DND-41 (cell line): ENCODE data around the gene PACS1.

Experiments
- EZH2 ChIP-seq: IDR thresholded peaks from 3 replicates; pipeline ENCODE4 v1.6.1; 2012; ENCODE audit warnings: borderline replicate concordance, low read depth, mild to moderate bottlenecking, moderate library complexity, low read length, inconsistent platforms; ENCODE audit not compliant: severe bottlenecking
- TF ChIP-seq, protein P1 (sequence below): IDR thresholded peaks from 2 replicates; pipeline ENCODE4 v1.5.1; 2012; ENCODE audit warnings: borderline replicate concordance, low read length, moderate library complexity, mild to moderate bottlenecking; ENCODE audit not compliant: poor library complexity, severe bottlenecking; ENCODE audit errors: extremely low read depth

- TF ChIP-seq, protein P1, sequence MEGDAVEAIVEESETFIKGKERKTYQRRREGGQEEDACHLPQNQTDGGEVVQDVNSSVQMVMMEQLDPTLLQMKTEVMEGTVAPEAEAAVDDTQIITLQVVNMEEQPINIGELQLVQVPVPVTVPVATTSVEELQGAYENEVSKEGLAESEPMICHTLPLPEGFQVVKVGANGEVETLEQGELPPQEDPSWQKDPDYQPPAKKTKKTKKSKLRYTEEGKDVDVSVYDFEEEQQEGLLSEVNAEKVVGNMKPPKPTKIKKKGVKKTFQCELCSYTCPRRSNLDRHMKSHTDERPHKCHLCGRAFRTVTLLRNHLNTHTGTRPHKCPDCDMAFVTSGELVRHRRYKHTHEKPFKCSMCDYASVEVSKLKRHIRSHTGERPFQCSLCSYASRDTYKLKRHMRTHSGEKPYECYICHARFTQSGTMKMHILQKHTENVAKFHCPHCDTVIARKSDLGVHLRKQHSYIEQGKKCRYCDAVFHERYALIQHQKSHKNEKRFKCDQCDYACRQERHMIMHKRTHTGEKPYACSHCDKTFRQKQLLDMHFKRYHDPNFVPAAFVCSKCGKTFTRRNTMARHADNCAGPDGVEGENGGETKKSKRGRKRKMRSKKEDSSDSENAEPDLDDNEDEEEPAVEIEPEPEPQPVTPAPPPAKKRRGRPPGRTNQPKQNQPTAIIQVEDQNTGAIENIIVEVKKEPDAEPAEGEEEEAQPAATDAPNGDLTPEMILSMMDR = no peak
- TF ChIP-seq EZH2 = no peak
Measured at GRCh38 chr11:66224226-66224855, 154.3 kb downstream of the PACS1 start.
